Liver (tissue), 3 donors: ENCODE results near the gene SWAP70.

Experiments
- ATF3 ChIP-seq: IDR thresholded peaks from 2 replicates; pipeline ENCODE4 v1.6.1; 2016; ENCODE audit warnings: antibody characterized with exemption
- EGR1 ChIP-seq, 2 donors: IDR thresholded peaks; 2 replicates each; pipeline ENCODE4 v1.6.1; 2016 to 2018; ENCODE audit warnings: antibody characterized with exemption in 2 of 2, low read depth in 2 of 2
- FOXA1 ChIP-seq: IDR thresholded peaks from 2 replicates; pipeline ENCODE4 v1.6.1; 2016; ENCODE audit warnings: antibody characterized with exemption
- HNF4G ChIP-seq: IDR thresholded peaks from 2 replicates; pipeline ENCODE4 v1.6.1; 2016; ENCODE audit warnings: antibody characterized with exemption
- JUND ChIP-seq, 2 donors: IDR thresholded peaks; 2 replicates each; pipeline ENCODE4 v1.6.1; 2016; ENCODE audit warnings: antibody characterized with exemption in 2 of 2
- MAX ChIP-seq: IDR thresholded peaks from 2 replicates; pipeline ENCODE4 v1.6.1; 2016; ENCODE audit warnings: antibody characterized with exemption
- NR2F2 ChIP-seq: IDR thresholded peaks from 2 replicates; pipeline ENCODE4 v1.6.1; 2016; ENCODE audit warnings: antibody characterized with exemption
- RAD21 ChIP-seq, 2 donors: IDR thresholded peaks; 2 replicates each; pipeline ENCODE4 v1.6.1; 2016; ENCODE audit warnings: antibody characterized with exemption in 2 of 2, mild to moderate bottlenecking in 2 of 2
- RXRA ChIP-seq, 2 donors: IDR thresholded peaks; 2 replicates each; pipeline ENCODE4 v1.6.1; 2017 to 2018; ENCODE audit warnings: antibody characterized with exemption in 2 of 2, mild to moderate bottlenecking in 1 of 2
- SP1 ChIP-seq: IDR thresholded peaks from 2 replicates; pipeline ENCODE4 v1.6.1; 2018; ENCODE audit warnings: antibody characterized with exemption, mild to moderate bottlenecking
- YY1 ChIP-seq: IDR thresholded peaks from 2 replicates; pipeline ENCODE4 v1.6.1; 2016; ENCODE audit warnings: antibody characterized with exemption, mild to moderate bottlenecking
- TF ChIP-seq, protein P1 (sequence below): IDR thresholded peaks from 2 replicates; pipeline ENCODE4 v1.6.1; 2016; ENCODE audit warnings: antibody characterized with exemption, mild to moderate bottlenecking
- TF ChIP-seq, protein P2 (sequence below): fragments of 150-350 bp; IDR thresholded peaks from 2 replicates; pipeline ENCODE4 v1.5.1; 2017; ENCODE audit warnings: improper control_type of control experiment, low read depth, low read length; ENCODE audit not compliant: missing input control
- TF ChIP-seq, protein P3 (sequence below): IDR thresholded peaks from 2 replicates; pipeline ENCODE4 v1.6.1; 2016; ENCODE audit warnings: antibody characterized with exemption
- donor health status: healthy.
- donor health status: healthy.

DNA sequence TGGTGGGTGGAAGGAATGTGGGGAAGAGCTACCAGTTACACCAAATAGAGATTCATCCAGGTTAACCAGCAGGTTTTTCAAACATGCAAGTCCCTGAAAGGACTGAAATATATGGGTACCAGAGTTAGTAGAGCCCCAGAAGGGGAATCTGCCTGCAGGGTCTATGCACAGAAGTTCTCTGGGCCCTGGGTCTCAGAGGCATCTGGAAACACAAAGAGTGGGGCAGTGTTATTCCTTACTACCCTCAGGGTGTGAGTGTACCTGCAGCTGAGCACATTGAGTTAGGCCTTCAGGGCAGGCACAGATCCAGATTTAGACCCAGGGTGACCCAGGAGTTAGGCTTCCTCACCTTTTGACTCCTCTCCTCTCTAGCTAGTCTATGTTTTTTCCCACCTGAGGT lies 43.9 kb upstream of the SWAP70 start:
- TF ChIP-seq SP1 (no peak), RXRA (IDR thresholded peaks at IDR 0.05) (no peak), NR2F2 (no peak), YY1 (no peak), JUND (IDR thresholded peaks at IDR 0.05) (no peak), MAX (no peak), RAD21 (IDR thresholded peaks at IDR 0.05) (no peak), EGR1 (IDR thresholded peaks at IDR 0.05; ENCODE audit: low read depth in 2 of 2) (no peak), HNF4G (no peak), ATF3 (no peak), FOXA1 (no peak)
- TF ChIP-seq, protein P1, sequence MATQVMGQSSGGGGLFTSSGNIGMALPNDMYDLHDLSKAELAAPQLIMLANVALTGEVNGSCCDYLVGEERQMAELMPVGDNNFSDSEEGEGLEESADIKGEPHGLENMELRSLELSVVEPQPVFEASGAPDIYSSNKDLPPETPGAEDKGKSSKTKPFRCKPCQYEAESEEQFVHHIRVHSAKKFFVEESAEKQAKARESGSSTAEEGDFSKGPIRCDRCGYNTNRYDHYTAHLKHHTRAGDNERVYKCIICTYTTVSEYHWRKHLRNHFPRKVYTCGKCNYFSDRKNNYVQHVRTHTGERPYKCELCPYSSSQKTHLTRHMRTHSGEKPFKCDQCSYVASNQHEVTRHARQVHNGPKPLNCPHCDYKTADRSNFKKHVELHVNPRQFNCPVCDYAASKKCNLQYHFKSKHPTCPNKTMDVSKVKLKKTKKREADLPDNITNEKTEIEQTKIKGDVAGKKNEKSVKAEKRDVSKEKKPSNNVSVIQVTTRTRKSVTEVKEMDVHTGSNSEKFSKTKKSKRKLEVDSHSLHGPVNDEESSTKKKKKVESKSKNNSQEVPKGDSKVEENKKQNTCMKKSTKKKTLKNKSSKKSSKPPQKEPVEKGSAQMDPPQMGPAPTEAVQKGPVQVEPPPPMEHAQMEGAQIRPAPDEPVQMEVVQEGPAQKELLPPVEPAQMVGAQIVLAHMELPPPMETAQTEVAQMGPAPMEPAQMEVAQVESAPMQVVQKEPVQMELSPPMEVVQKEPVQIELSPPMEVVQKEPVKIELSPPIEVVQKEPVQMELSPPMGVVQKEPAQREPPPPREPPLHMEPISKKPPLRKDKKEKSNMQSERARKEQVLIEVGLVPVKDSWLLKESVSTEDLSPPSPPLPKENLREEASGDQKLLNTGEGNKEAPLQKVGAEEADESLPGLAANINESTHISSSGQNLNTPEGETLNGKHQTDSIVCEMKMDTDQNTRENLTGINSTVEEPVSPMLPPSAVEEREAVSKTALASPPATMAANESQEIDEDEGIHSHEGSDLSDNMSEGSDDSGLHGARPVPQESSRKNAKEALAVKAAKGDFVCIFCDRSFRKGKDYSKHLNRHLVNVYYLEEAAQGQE: no peak
- TF ChIP-seq, protein P2, sequence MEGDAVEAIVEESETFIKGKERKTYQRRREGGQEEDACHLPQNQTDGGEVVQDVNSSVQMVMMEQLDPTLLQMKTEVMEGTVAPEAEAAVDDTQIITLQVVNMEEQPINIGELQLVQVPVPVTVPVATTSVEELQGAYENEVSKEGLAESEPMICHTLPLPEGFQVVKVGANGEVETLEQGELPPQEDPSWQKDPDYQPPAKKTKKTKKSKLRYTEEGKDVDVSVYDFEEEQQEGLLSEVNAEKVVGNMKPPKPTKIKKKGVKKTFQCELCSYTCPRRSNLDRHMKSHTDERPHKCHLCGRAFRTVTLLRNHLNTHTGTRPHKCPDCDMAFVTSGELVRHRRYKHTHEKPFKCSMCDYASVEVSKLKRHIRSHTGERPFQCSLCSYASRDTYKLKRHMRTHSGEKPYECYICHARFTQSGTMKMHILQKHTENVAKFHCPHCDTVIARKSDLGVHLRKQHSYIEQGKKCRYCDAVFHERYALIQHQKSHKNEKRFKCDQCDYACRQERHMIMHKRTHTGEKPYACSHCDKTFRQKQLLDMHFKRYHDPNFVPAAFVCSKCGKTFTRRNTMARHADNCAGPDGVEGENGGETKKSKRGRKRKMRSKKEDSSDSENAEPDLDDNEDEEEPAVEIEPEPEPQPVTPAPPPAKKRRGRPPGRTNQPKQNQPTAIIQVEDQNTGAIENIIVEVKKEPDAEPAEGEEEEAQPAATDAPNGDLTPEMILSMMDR: no peak
- TF ChIP-seq, protein P3, sequence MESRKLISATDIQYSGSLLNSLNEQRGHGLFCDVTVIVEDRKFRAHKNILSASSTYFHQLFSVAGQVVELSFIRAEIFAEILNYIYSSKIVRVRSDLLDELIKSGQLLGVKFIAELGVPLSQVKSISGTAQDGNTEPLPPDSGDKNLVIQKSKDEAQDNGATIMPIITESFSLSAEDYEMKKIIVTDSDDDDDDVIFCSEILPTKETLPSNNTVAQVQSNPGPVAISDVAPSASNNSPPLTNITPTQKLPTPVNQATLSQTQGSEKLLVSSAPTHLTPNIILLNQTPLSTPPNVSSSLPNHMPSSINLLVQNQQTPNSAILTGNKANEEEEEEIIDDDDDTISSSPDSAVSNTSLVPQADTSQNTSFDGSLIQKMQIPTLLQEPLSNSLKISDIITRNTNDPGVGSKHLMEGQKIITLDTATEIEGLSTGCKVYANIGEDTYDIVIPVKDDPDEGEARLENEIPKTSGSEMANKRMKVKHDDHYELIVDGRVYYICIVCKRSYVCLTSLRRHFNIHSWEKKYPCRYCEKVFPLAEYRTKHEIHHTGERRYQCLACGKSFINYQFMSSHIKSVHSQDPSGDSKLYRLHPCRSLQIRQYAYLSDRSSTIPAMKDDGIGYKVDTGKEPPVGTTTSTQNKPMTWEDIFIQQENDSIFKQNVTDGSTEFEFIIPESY: no peak
